NOMO-1 (cell line): Measurements from ENCODE around the gene ZNF639.
"Not testable (repeated sequence)": the region's sequence is repeated elsewhere in the genome, so short reads cannot be mapped to it uniquely, and the experiment has no call there.

ENCODE experiments used
- DNase-seq, 2 experiments: peaks; one replicate each; lab custom pipeline; 2025; ENCODE audit not compliant: unreplicated experiment in 2 of 2; lab: John Stamatoyannopoulos, UW

The ZNF639 gene, protein sequence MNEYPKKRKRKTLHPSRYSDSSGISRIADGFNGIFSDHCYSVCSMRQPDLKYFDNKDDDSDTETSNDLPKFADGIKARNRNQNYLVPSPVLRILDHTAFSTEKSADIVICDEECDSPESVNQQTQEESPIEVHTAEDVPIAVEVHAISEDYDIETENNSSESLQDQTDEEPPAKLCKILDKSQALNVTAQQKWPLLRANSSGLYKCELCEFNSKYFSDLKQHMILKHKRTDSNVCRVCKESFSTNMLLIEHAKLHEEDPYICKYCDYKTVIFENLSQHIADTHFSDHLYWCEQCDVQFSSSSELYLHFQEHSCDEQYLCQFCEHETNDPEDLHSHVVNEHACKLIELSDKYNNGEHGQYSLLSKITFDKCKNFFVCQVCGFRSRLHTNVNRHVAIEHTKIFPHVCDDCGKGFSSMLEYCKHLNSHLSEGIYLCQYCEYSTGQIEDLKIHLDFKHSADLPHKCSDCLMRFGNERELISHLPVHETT

DNA sequence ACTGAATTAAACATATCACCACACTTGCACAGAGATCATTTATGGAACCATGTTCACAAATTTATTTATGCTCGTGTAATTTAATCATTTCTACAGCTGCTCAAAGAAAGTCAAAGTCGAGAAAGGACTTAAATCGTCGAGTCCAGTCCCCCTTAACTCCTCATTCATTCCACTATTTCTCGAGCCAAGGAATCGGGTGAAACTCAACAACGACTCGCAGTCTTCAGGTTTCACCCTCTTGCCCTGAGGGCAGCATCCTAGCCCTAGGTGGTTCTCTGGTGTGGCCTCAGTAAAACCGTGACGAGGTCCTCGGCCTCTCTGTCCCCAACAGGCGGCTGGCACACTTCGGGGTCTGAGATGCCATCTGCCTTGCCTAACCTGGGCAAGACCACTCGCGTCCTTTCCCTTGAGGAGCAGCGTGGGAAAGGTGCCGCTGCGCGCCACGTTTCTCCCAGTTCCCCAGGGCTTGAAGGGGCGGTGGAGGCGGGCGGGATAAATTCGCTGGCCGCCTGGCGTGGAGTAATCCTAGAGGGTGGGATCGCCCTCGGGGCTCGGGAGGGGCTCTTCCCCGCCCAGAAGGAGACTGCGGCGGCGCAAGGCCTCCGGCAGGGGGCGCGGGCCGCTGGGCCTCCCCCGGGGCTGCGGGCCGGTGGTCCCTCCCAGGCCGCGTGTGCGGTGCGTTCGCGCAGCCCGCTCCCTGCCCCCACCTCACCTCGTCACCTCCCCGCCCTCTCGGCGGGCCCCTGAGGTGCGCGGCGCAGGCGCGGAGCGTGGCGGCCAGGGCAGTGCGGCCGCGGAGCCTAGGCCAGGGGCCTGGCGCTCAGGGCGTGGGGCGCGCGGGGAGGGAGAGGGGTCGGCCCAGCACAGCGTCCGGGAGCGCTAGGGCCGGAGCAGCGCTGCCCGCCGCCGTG lies at the start of gene ZNF639:
ZNF639 (plus strand) TSS at position 746 of the 911 bp plus-strand sequence. CDS start 5,263 bp downstream, outside the sequence.
- DNase-seq = peak; percentile 78 to 91

DNA sequence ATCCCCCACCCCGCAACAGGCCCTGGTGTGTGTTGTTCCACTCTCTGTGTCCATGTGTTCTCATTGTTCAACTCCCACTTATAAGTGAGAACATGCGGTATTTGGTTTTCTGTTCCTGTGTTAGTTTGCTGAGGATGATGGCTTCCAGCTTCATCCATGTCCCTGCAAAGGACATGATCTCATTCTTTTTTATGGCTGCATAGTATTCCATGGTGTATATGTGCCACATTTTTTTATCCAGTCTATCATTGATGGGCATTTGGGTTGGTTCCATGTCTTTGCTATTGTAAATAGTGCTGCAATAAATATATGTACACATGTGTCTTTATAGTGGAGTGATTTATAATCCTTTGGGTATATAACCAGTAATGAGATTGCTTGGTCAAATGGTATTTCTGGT lies 48.4 kb upstream of the ZNF639 start:
- not testable (repeated sequence) for DNase-seq

- no peak for DNase-seq
Measured at GRCh38 chr3:179276001-179276400, 46.8 kb upstream of the ZNF639 start.

- DNase-seq = no peak
Measured at GRCh38 chr3:179276743-179277142, 46.1 kb upstream of the ZNF639 start.

GRCh38 chr3:179278151-179278550 lies 44.7 kb upstream of the ZNF639 start:
- no peak for DNase-seq

- no peak for DNase-seq
Measured at GRCh38 chr3:179278932-179279693, 43.7 kb upstream of the ZNF639 start.

- DNase-seq = no peak
Measured at GRCh38 chr3:179279837-179280236, 43.0 kb upstream of the ZNF639 start.

GRCh38 chr3:179281825-179282224 lies 41.0 kb upstream of the ZNF639 start:
- DNase-seq = no peak

GRCh38 chr3:179286331-179286730 lies 36.5 kb upstream of the ZNF639 start:
- no peak for DNase-seq

DNA sequence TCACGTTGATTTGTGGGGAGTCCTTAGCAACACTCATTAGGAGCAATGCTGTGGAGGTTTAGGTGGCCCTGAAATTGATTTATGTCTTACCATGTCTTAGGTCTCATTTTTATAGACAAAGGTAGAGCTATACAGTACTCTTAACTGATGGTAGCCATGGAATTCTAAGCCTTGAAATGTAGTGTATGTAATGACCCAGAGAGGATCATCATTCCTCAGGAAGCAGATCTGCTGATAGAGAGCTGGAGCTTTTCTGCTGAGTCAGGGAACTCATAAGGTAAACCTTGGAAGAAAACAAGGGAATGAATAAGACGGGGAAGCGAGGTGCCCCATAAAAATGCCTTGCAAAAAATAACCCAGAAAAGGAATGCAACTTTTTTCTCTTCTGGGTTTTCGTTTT lies 34.0 kb upstream of the ZNF639 start:
- no peak for DNase-seq

- DNase-seq = no peak
Measured at GRCh38 chr3:179289295-179289694, 33.5 kb upstream of the ZNF639 start.

DNA sequence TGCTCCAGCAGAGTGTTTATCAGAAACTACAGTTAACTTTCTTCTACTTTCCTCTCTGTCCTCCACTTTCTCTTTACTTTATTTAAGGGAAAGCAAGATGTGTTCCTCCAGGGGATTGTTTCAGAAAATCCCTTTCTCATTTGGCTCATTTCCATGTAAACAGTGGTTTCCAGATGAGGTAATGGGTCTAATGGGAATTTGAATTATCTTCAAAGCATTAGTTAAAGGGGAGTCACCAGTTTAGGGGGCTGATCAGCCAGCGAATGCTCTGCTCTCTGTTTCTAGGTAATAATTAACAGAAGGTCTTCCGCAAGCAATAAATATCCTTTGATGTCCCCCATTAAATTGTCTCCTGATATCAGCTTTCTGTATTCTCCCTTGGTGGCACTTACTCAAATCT lies 30.4 kb upstream of the ZNF639 start:
- no peak for DNase-seq

- DNase-seq = no peak
Measured at GRCh38 chr3:179297971-179298725, 24.7 kb upstream of the ZNF639 start.

DNA sequence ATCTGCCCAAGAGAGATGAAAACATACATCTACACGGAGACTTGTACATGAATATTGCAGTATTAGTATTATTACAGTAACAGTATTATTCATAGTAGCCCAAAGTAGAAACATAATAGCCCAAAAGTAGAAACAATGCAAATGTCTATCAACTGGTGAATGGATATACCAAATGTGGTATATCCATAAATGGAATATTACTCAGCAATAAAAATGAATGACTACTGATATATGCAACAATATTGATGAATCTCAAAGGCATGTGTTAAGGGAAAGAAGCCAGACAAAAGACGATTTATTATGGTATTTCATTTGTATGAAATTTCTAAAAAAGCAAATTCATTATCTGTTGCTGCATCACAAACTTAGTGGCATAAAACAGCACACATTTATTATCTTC lies 23.5 kb upstream of the ZNF639 start:
- no peak for DNase-seq

GRCh38 chr3:179299999-179300613 lies 22.7 kb upstream of the ZNF639 start:
- no peak for DNase-seq

DNA sequence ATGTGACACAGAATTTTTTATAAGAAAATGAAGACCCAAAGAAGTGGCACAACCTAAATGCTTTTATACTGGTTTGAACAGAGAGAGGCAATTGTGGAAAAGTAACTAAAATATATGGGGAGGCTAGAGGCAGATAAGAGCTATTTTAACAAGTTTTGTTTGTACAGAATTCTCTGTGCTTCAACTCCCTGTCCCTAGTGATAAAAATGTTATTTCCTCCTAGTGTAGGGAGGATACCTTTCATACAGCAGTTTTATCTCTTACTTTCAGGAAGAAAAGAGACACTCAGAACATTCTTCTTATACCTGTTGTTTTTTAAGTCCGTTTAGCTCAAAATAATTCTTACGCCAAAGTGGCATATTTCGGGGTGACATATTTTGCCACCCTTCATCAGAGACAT lies 21.2 kb upstream of the ZNF639 start:
- DNase-seq = no peak

DNA sequence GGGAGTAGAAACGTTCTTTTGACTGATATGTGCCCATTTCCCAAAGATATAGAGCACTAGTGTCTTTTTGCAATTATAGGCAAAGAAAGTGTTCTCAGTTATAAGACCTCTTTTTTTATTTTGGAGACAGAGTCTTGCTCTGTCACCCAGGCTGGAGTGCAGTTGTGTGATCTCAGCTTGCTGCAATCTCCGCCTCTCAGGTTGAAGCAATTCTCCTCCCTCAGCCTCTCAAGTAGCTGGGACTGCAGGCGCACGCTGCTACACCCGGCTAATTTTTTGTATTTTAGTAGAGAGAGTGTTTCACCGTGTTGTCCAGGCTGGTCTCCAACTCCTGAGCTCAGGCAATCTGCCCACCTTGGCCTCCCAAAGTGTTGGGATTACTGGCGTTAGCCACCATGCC lies 20.7 kb upstream of the ZNF639 start:
- no peak for DNase-seq

GRCh38 chr3:179304605-179305004 lies 18.2 kb upstream of the ZNF639 start:
- no peak for DNase-seq

DNA sequence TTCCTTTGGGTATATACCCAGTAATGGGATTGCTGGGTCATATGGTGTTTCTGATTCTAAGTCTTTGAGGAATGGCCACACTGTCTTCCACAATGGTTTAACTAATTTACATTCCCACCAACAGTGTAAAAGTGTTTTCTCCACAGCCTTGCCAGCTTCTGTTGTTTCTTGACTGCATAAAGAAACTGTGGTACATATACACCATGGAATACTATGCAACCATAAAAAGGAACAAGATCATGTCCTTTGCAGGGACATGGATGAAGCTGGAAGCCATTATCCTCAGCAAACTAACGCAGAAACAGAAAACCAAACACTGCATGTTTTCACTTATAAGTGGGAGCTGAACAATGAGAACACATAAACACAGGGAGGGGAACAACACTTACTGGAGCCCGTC lies 15.5 kb upstream of the ZNF639 start:
- not testable (repeated sequence) for DNase-seq

GRCh38 chr3:179308001-179308400 lies 14.8 kb upstream of the ZNF639 start:
- DNase-seq = no peak
